Stimulated activated CD4-positive, alpha-beta T cell treated with anti-CD3 and anti-CD28 coated beads, Interleukin-1b, Interleukin-23, amount 100 ng/mL, for 4 hours (primary cell): ENCODE measurements around the gene CACNA1C.

Source experiments
- DNase-seq, 2 donors: peaks; one replicate each; pipeline ENCODE4 v3.0.0-alpha.2; 2020; ENCODE audit warnings: low read depth in 2 of 2

CACNA1C gene

GRCh38 chr12:2456122-2456812 lies 403.5 kb downstream of the CACNA1C start:
- DNase-seq = no peak

GRCh38 chr12:2456813-2457186 lies 404.0 kb downstream of the CACNA1C start:
- DNase-seq = no peak

DNA sequence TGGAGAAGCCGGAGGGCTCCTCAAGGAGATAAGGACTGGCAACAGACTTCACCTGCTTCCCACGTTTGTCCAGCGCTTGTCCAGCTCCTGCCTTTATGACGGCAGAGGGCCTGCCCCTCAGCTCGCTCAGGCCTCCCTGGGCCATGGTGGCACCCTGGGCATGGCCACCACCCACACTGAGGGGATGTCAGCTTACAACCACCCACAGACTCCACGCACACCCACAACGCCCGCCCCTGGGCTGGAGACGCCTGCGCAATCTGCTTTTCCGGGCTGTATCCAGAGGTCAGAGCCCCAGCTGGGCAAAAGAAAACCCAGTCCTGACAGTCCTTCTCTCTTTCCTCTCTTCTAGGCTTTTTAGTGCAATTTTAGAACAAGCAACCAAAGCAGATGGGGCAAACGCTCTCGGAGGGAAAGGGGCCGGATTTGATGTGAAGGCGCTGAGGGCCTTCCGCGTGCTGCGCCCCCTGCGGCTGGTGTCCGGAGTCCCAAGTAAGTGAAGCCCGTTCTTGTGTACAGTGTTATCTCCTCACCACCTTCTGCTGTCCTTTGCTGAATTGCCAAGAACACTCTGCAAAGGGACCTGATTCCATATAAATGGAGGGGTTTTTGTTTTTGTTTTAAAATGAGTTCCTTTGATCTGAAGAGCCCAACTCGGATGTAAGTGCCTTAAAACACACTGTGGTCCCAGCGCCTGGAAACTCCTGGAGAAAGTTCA lies 404.6 kb downstream of the CACNA1C start:
- DNase-seq = no peak

- DNase-seq = no peak
Observed at GRCh38 chr12:2457933-2458414, 405.2 kb downstream of the CACNA1C start.

- no peak for DNase-seq
Observed at GRCh38 chr12:2460051-2460670, 407.4 kb downstream of the CACNA1C start.

DNA sequence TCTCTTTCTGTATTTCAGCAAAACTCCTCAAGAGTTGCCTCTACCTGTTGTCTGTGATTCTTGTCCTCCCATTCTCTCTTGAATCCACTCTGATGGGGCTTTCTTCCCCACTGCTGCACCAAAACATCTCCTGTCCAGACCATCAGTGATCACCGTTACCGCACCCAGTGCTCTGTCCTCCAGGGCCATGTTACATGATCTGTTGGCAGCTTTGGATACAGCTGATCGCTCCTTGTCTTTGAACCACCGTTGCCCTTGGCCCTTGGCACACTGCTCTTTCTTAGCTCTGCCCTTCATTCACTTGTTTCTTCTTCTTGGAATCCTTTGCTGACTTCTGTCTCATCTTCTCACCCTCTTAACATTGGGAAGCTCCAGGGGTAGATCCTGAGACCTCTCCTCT lies 408.3 kb downstream of the CACNA1C start:
- DNase-seq = no peak

DNA sequence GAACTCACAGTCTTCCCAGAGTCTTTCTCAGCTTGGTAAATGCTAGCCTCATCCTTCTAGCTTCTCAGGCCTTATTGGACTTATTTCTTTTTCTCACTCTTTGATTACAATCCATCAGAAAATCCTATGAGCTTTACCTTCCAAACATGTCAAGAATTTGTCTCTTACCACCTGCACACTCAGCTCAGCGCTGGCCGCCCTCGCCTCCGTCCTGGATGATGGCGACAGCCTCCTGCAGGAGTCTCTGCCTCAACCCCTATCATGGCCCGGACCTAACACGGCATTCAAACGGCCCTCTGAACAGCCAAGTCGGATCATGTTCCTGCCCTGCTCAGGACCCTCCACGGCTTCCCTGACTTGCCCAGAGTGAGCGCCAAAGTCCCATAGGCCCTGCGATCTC lies 408.9 kb downstream of the CACNA1C start:
- no peak for DNase-seq

DNA sequence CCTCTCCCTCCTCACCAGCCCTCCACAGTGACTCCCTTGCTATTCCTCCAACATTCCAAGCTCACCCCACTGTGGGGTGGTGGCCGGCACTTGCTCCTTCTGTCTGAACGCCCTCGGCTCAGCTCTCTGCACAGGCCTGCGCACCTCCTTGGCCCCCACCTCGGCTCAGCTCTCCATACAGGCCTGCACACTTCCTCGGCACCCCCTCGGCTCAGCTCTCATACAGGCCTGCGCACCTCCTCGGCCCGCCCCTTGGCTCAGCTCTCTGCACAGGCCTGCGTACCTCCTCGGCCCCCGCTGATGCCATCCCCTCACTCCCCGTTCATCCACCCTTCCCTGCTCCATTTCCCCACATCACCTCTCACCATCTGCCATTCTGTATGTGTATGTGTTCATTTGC lies 409.3 kb downstream of the CACNA1C start:
- no peak for DNase-seq

- no peak for DNase-seq
Observed at GRCh38 chr12:2463719-2464118, 410.9 kb downstream of the CACNA1C start.

DNA sequence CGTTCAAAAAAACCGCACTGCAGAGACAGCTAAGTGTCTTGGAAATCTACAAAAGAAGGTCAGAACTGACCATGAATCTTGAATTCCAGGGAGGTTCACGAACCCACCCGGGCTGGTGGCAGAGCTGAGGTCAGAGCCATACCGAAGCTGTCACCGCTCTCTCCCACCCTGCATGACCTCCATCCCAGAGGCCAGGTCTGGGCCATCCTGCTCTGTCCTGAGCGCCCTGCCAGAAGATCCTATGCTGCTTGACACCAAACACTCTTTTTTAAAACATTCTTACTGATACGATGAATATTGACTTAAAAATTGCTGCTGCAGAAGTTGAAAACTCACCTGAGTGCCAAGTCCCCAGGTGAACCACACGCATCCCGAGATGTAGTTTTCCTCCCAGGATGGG lies 412.9 kb downstream of the CACNA1C start:
- no peak for DNase-seq

GRCh38 chr12:2466211-2466610 lies 413.4 kb downstream of the CACNA1C start:
- no peak for DNase-seq

- DNase-seq = no peak
Observed at GRCh38 chr12:2467447-2468195, 414.8 kb downstream of the CACNA1C start.

GRCh38 chr12:2475984-2476383 lies 423.2 kb downstream of the CACNA1C start:
- no peak for DNase-seq

GRCh38 chr12:2477009-2477766 lies 424.4 kb downstream of the CACNA1C start:
- no peak for DNase-seq

DNA sequence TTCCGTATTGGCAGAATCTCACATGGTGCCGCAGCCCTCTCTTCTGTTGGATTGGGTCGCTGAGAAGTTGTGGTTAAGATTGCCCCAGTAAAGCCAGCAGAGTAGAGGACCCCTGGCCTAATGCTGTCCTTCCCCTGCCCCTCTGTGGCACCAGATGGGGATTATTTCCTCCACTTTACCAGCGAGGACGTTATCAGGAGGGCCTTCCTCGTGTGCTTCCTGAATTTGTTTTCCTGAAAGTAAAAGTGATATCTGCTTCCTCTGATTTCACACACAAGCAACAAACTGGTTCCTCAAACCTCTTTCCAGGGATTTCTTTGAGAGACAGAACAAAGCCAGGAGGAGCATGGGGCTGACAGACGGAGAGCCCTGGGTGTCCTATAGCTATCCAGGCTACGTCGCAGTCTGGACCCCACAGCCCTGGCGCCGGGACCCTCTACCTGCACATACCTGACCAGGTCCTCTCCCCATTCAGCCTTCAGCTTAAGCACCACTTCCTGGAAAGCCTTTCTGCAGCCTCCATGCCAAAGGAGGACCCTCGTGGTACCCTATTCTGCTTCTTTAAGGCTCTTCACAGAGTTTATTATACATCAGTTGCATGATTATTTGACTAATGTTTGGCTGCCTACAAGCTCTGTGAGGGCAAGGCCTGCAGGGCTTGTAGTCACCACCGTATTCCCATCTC lies 427.2 kb downstream of the CACNA1C start:
- no peak for DNase-seq

DNA sequence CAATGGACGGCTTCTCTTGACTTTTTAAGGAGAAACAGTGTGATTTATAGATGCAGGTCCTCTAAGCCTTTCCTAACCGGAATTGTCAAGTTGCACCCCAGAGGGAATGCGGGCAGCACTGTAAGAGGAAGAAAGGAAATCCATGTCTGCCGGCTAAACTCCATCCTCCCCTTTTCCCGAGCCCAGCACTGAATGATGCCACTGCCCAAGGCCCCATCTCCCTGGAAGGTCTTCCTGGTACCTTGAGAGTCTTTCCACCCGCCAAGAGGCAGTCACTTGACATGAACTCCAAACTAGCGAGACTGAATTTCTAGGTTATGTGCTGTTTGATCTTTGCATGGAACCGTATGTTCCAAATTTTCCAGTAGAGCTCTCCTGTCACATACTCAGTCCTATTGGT lies 428.6 kb downstream of the CACNA1C start:
- no peak for DNase-seq

GRCh38 chr12:2481951-2482350 lies 429.2 kb downstream of the CACNA1C start:
- DNase-seq = no peak

DNA sequence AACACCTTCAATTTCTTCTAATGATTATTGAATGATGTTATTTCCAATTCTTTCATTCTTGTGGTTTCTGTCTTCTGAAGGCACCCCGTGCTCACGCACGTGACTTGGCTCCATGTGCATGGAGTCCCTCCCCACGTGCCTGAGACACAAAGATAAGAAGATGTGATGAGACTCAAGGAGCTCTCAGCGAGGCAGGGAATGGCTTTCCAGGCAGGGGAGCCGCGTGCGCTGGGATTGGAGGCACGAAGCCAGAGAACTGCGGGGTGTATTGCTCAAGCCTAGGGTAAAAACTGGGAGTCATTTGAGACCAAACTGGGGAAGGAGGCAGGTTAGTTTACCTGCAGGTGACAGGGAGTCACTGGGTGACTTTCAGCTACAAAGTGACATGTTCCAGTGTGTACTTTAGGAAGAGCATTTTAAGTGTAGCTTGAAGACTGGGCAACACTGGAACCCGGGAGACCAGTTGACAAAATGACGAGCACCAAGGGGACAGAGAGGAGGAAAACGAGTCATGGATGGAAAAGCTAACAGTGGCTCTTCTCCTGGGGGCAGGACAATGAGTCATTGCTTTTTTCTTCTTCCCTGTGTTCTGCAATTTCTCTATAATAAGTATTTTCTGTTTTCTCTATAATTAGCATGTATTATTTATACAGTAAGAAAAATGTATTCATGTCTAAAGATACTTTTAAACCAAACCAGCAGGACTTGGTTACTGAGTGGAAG lies 430.3 kb downstream of the CACNA1C start:
- DNase-seq = no peak

DNA sequence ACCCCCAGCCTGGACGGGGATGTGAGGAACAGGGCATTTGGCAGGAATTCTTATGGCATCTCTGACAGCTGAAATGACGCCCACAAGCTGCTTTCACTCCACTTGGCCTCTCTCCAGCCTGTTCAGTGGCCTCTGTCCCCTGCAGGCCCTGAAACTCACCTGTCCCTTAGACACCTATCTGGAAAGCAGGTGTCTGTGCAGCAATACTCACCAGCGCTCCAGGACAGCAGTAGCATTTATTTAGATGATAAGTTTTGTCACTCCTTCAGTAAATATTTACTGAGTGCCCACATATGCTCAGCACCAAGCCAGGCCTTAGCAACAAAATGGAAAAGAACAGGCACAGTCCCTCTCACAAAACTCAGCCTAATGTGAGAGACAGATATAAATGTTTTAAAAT lies 430.9 kb downstream of the CACNA1C start:
- DNase-seq = no peak

DNA sequence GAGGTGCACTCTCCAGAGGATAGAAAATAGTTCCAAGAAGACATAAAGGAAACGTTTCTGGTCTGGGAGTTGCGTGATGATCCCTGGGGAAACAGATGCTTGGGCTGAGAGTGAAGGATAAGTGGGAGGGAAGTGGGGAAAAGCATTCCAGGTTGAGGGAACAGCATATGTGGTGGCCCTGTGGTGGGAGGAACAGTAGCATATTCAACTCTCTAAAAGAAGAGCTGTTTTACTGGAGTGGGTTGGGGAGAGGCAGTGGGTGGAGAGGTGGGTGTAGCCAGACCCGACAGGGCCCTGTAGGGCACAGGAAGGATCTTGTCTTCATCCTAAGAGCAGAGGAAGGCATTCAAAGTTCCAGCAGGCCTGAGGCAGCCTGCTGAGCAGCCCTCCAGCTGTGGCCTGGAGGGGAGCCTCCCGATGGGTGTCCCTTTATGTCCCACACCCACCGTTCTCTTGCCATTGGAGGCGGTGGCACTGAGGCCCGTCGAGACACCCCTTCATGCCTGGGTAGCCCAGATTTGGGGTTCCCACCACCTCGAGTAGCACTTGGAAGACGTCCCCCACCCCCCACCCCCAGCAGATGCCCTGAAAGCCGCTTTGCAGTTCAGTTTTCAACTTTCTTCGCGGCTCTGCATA lies 431.5 kb downstream of the CACNA1C start:
- DNase-seq = no peak
